K562 (cell line): ENCODE results near the gene CAPN8. TPM values are rescaled to one million over a fixed set of nuclear protein-coding genes. Genes with fewer than 3 reads are reported as not detected.

Experiments
- BHLHE40 ChIP-seq: IDR thresholded peaks from 2 replicates; pipeline ENCODE4 v1.6.1; 2011; ENCODE audit warnings: low read length, improper control_type of control experiment
- BRD9 ChIP-seq: fragments of 450-650 bp; IDR thresholded peaks from 2 replicates; pipeline ENCODE4 v1.6.1; 2018; ENCODE audit warnings: low read depth; ENCODE audit not compliant: partially characterized antibody
- CHD1 ChIP-seq: fragments of 200-600 bp; sonication (generic); IDR thresholded peaks from one replicate; pipeline ENCODE4 v1.6.1; 2012; ENCODE audit warnings: mild to moderate bottlenecking, moderate library complexity, low read length, inconsistent platforms
- CHD4 ChIP-seq: fragments of 200-600 bp; sonication (generic); IDR thresholded peaks from 3 replicates; pipeline ENCODE4 v1.6.1; 2012; ENCODE audit warnings: low read depth, mild to moderate bottlenecking, mixed read lengths, low read length, inconsistent platforms; ENCODE audit not compliant: insufficient read depth, insufficient replicate concordance, poor library complexity, severe bottlenecking
- EP300 ChIP-seq: IDR thresholded peaks from 2 replicates; pipeline ENCODE4 v1.6.1; 2012; ENCODE audit warnings: low read length, improper control_type of control experiment
- HEY1 ChIP-seq: fragments of 250-450 bp; sonication (Bioruptor Pico); IDR thresholded peaks from 2 replicates; pipeline ENCODE4 v1.5.0; 2020; ENCODE audit warnings: mild to moderate bottlenecking, moderate library complexity, borderline replicate concordance
- MTA3 ChIP-seq: fragments of 450-650 bp; formaldehyde crosslinking; IDR thresholded peaks from 2 replicates; pipeline ENCODE4 v1.6.1; 2017; ENCODE audit warnings: mild to moderate bottlenecking, borderline replicate concordance
- NCOA4 ChIP-seq: fragments of 450-650 bp; IDR thresholded peaks from 2 replicates; pipeline ENCODE4 v1.6.1; 2018; ENCODE audit warnings: mild to moderate bottlenecking; ENCODE audit not compliant: partially characterized antibody
- NR2F6 ChIP-seq: fragments of 450-650 bp; formaldehyde crosslinking; IDR thresholded peaks from 2 replicates; pipeline ENCODE4 v1.4.0; 2020; ENCODE audit warnings: mild to moderate bottlenecking
- PURB ChIP-seq: sonication (generic); formaldehyde crosslinking; IDR thresholded peaks from 2 replicates; pipeline ENCODE4 v1.9.0; 2021; ENCODE audit warnings: low read depth, mild to moderate bottlenecking, missing genetic modification reagents
- RUNX1 ChIP-seq: sonication (generic); IDR thresholded peaks from 2 replicates; pipeline ENCODE4 v1.6.1; 2016; ENCODE audit warnings: antibody characterized with exemption, low read depth
- SMARCA4 ChIP-seq: fragments of 450-650 bp; IDR thresholded peaks from 2 replicates; pipeline ENCODE4 v1.6.1; 2016
- ZFX ChIP-seq: sonication (generic); formaldehyde crosslinking; IDR thresholded peaks from 2 replicates; pipeline ENCODE4 v1.8.0; 2022; ENCODE audit warnings: mild to moderate bottlenecking, missing genetic modification reagents, moderate library complexity
- polyA plus RNA-seq, 8 experiments: library from polyadenylated mRNA; depleted of rRNA in 4 of 8; stranded (reverse) in 5 of 8; unstranded in 3 of 8; fragments of >200 nt; fragmentation: Nextera tagmentation in 2 of 8; fragmentation: Illumina TruSeq in 1 of 8; extraction: Ambion mirVana in 2 of 8; extraction: Trizol in 1 of 8; gene quantifications; 2 replicates each; pipeline versions ENCODE4 v1.2.1 to v1.2.3, GENCODE V29; 2011 to 2014; ENCODE audit warnings: inconsistent platforms in 1 of 8, missing spikeins in 1 of 8
- total RNA-seq, 7 experiments: library from RNA; depleted of rRNA in 6 of 7; stranded (reverse); fragments of >200 nt in 6 of 7; fragmentation: Illumina TruSeq in 2 of 7; extraction: Trizol in 2 of 7; gene quantifications; 2 replicates each; pipeline versions ENCODE4 v1.2.1 to v1.2.3, GENCODE V29; 2011 to 2021; ENCODE audit warnings: low replicate concordance in 1 of 7
- TF ChIP-seq, protein P1 (sequence below): fragments of 250-450 bp; sonication (Bioruptor Pico); IDR thresholded peaks from 2 replicates; pipeline ENCODE4 v1.8.0; 2022; ENCODE audit warnings: inconsistent platforms, mild to moderate bottlenecking, moderate library complexity, borderline replicate concordance
- TF ChIP-seq, protein P2 (sequence below): sonication (generic); formaldehyde crosslinking; IDR thresholded peaks from 2 replicates; pipeline ENCODE4 v1.8.0; 2022; ENCODE audit warnings: mild to moderate bottlenecking, missing genetic modification reagents
- TF ChIP-seq, protein P3 (sequence below): fragments of 200-800 bp; sonication (Bioruptor generic); IDR thresholded peaks from 2 replicates; pipeline ENCODE4 v1.6.1; 2017; ENCODE audit warnings: missing genetic modification characterization, missing compliant biosample characterization
- TF ChIP-seq, protein P4 (sequence below): fragments of 450-650 bp; conservative IDR thresholded peaks from 2 replicates; pipeline ENCODE4 v1.6.1; 2016; ENCODE audit warnings: missing genetic modification characterization, low read depth, mild to moderate bottlenecking, control low read depth, missing compliant biosample characterization
- TF ChIP-seq, protein P5 (sequence below): fragments of 450-650 bp; IDR thresholded peaks from 2 replicates; pipeline ENCODE4 v1.6.1; 2018; ENCODE audit not compliant: partially characterized antibody

CAPN8 gene
- total and polyA plus RNA-seq, 9 of the 15 experiments (the other 6 are each of a cell fraction or from before 2014, with no cell fraction given): 0.06 TPM; not detected in 8

DNA sequence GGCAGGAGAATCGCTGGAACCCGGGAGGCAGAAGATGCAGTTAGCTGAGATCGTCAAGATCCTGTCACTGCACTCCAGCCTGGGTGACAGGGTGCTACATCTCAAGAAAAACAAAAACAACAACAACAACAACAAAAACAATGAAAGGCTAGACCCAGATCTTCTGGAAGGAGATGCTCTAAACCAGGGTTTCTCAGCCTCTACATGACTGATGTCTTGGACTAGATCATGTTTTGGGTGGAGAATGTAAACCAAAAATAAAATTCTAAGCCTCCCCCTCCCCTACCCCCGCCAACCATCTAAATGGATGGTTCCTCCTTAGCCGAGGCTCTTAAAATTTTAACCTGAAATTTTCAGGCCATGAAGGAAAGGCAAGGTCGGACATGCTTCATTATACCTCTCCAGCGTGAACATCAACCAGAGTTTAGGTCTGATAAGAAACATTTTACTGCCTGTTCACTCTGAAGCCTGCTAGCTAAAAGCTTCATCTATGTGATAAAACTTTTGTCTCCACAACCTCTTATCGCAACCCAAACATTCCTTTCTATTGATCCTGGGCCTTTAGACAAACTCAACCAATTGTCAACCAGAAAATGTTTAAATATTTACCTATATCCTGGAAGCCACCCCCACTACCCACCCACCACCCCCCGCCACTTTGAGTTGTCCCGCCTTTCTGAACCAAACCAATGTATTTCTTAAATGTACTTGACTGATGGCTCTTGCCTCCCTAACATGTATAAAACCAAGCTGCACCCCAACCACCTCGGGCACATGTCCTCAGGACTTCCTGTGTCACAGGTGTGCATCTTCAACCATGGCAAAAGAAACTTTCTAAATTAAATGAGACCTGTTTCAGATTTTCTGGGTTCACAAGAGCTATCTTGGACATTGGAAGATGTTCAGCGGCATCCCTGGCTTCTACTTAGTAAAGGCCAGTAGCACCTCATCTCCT, 45.0 kb upstream of the CAPN8 start (continued):
- TF ChIP-seq, protein P1, sequence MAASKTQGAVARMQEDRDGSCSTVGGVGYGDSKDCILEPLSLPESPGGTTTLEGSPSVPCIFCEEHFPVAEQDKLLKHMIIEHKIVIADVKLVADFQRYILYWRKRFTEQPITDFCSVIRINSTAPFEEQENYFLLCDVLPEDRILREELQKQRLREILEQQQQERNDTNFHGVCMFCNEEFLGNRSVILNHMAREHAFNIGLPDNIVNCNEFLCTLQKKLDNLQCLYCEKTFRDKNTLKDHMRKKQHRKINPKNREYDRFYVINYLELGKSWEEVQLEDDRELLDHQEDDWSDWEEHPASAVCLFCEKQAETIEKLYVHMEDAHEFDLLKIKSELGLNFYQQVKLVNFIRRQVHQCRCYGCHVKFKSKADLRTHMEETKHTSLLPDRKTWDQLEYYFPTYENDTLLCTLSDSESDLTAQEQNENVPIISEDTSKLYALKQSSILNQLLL: no peak
- TF ChIP-seq HEY1 (CRISPR knock-in tag) (no peak), CHD4 (no peak), PURB (CRISPR knock-in tag) (no peak), SMARCA4 (peak; percentile 52), NR2F6 (CRISPR knock-in tag) (no peak), NCOA4 (no peak), EP300 (peak; percentile 52; the same call in 1 of the 2 replicates), CHD1 (no peak), BRD9 (no peak), MTA3 (no peak), RUNX1 (no peak), ZFX (CRISPR knock-in tag) (0 out of 2 replicates have a peak, but pooled peaks have one; percentile 16), BHLHE40 (no peak)
- TF ChIP-seq, protein P2, sequence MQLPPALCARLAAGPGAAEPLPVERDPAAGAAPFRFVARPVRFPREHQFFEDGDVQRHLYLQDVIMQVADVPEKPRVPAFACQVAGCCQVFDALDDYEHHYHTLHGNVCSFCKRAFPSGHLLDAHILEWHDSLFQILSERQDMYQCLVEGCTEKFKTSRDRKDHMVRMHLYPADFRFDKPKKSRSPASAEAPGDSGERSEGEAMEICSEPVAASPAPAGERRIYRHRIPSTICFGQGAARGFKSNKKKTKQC (CRISPR knock-in tag): no peak
- TF ChIP-seq, protein P3, sequence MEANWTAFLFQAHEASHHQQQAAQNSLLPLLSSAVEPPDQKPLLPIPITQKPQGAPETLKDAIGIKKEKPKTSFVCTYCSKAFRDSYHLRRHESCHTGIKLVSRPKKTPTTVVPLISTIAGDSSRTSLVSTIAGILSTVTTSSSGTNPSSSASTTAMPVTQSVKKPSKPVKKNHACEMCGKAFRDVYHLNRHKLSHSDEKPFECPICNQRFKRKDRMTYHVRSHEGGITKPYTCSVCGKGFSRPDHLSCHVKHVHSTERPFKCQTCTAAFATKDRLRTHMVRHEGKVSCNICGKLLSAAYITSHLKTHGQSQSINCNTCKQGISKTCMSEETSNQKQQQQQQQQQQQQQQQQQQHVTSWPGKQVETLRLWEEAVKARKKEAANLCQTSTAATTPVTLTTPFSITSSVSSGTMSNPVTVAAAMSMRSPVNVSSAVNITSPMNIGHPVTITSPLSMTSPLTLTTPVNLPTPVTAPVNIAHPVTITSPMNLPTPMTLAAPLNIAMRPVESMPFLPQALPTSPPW (CRISPR knock-in tag): peak; percentile 28; the same call in 1 of the 2 replicates
- TF ChIP-seq, protein P4, sequence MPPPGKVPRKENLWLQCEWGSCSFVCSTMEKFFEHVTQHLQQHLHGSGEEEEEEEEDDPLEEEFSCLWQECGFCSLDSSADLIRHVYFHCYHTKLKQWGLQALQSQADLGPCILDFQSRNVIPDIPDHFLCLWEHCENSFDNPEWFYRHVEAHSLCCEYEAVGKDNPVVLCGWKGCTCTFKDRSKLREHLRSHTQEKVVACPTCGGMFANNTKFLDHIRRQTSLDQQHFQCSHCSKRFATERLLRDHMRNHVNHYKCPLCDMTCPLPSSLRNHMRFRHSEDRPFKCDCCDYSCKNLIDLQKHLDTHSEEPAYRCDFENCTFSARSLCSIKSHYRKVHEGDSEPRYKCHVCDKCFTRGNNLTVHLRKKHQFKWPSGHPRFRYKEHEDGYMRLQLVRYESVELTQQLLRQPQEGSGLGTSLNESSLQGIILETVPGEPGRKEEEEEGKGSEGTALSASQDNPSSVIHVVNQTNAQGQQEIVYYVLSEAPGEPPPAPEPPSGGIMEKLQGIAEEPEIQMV: no peak
- TF ChIP-seq, protein P5, sequence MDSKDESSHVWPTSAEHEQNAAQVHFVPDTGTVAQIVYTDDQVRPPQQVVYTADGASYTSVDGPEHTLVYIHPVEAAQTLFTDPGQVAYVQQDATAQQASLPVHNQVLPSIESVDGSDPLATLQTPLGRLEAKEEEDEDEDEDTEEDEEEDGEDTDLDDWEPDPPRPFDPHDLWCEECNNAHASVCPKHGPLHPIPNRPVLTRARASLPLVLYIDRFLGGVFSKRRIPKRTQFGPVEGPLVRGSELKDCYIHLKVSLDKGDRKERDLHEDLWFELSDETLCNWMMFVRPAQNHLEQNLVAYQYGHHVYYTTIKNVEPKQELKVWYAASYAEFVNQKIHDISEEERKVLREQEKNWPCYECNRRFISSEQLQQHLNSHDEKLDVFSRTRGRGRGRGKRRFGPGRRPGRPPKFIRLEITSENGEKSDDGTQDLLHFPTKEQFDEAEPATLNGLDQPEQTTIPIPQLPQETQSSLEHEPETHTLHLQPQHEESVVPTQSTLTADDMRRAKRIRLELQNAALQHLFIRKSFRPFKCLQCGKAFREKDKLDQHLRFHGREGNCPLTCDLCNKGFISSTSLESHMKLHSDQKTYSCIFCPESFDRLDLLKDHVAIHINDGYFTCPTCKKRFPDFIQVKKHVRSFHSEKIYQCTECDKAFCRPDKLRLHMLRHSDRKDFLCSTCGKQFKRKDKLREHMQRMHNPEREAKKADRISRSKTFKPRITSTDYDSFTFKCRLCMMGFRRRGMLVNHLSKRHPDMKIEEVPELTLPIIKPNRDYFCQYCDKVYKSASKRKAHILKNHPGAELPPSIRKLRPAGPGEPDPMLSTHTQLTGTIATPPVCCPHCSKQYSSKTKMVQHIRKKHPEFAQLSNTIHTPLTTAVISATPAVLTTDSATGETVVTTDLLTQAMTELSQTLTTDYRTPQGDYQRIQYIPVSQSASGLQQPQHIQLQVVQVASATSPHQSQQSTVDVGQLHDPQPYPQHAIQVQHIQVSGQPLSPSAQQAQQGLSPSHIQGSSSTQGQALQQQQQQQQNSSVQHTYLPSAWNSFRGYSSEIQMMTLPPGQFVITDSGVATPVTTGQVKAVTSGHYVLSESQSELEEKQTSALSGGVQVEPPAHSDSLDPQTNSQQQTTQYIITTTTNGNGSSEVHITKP: peak; percentile 83
